HepG2 (cell line): Measurements from ENCODE around the gene UNC13D. TPM values are rescaled to one million over a fixed set of nuclear protein-coding genes. Genes with fewer than 3 reads are reported as not detected.

Experiments
- ADNP ChIP-seq: sonication (generic); formaldehyde crosslinking; IDR thresholded peaks from 2 replicates; pipeline ENCODE4 v1.4.0; 2020; ENCODE audit warnings: missing genetic modification reagents
- ATRX ChIP-seq: sonication (generic); formaldehyde crosslinking; IDR thresholded peaks from 2 replicates; pipeline ENCODE4 v1.4.0; 2020; ENCODE audit warnings: missing genetic modification reagents, borderline replicate concordance
- DNMT3B ChIP-seq: conservative IDR thresholded peaks from 2 replicates; pipeline ENCODE4 v1.6.1; 2016; ENCODE audit warnings: missing biosample characterization, control low read depth
- JUND ChIP-seq: sonication (generic); formaldehyde crosslinking; IDR thresholded peaks from 2 replicates; pipeline ENCODE4 v1.8.0; 2022; ENCODE audit warnings: mild to moderate bottlenecking, missing genetic modification reagents
- NFE2L2 ChIP-seq: fragments of 150-350 bp; IDR thresholded peaks from 2 replicates; pipeline ENCODE4 v1.6.1; 2014; ENCODE audit warnings: low read length
- PAF1 ChIP-seq: IDR thresholded peaks from 2 replicates; pipeline ENCODE4 v1.6.1; 2016; ENCODE audit warnings: missing genetic modification reagents, missing compliant biosample characterization
- PAWR ChIP-seq: sonication (generic); formaldehyde crosslinking; IDR thresholded peaks from 2 replicates; pipeline ENCODE4 v1.4.0; 2020; ENCODE audit warnings: missing genetic modification reagents, mild to moderate bottlenecking, borderline replicate concordance
- PCBP2 ChIP-seq: fragments of 200-400 bp; formaldehyde crosslinking; optimal IDR thresholded peaks from 2 replicates; pipeline ENCODE3; 2018; ENCODE audit warnings: low read length, low read depth; ENCODE audit not compliant: poor library complexity, severe bottlenecking
- RBFOX2 ChIP-seq: fragments of 200-400 bp; formaldehyde crosslinking; IDR thresholded peaks from 2 replicates; pipeline ENCODE4 v1.6.1; 2017; ENCODE audit warnings: low read depth, mild to moderate bottlenecking, low read length
- SP2 ChIP-seq: sonication (generic); formaldehyde crosslinking; IDR thresholded peaks from 2 replicates; pipeline ENCODE4 v1.5.1; 2020; ENCODE audit warnings: mild to moderate bottlenecking, missing genetic modification reagents
- SRF ChIP-seq: IDR thresholded peaks from 2 replicates; pipeline ENCODE4 v1.6.1; 2011; ENCODE audit warnings: mild to moderate bottlenecking, low read depth, low read length, moderate library complexity
- TBX2 ChIP-seq: sonication (generic); formaldehyde crosslinking; IDR thresholded peaks from 2 replicates; pipeline ENCODE4 v1.5.0; 2020; ENCODE audit warnings: missing genetic modification reagents, mild to moderate bottlenecking, borderline replicate concordance
- ZNF20 ChIP-seq: sonication (generic); formaldehyde crosslinking; IDR thresholded peaks from 2 replicates; pipeline ENCODE4 v1.4.0; 2020; ENCODE audit warnings: mild to moderate bottlenecking, moderate library complexity, missing genetic modification reagents
- ZNF772 ChIP-seq: sonication (generic); formaldehyde crosslinking; IDR thresholded peaks from 2 replicates; pipeline ENCODE4 v1.5.0; 2020; ENCODE audit warnings: mild to moderate bottlenecking, missing genetic modification reagents
- ZSCAN22 ChIP-seq: sonication (generic); formaldehyde crosslinking; IDR thresholded peaks from 2 replicates; pipeline ENCODE4 v1.4.0; 2020; ENCODE audit warnings: mild to moderate bottlenecking, missing genetic modification reagents
- polyA plus RNA-seq, 8 experiments: library from polyadenylated mRNA; depleted of rRNA in 3 of 8; stranded (reverse) in 7 of 8; unstranded in 1 of 8; fragments of >200 nt; fragmentation: Illumina TruSeq in 4 of 8; extraction: Trizol in 4 of 8; gene quantifications; 2 replicates each; pipeline versions ENCODE4 v1.2.1 to v1.2.3, GENCODE V29; 2011 to 2016; ENCODE audit warnings: low read depth in 4 of 8, missing spikeins in 1 of 8, mixed read lengths in 1 of 8; ENCODE audit not compliant: insufficient read depth in 1 of 8
- total RNA-seq, 5 experiments: library from RNA; depleted of rRNA; stranded (reverse); fragments of >200 nt; fragmentation: Illumina TruSeq; extraction: Trizol; gene quantifications; 2 replicates each; pipeline ENCODE4 v1.2.3, GENCODE V29; 2016; ENCODE audit warnings: low read depth in 1 of 5
- TF ChIP-seq, protein P1 (sequence below): sonication (generic); formaldehyde crosslinking; IDR thresholded peaks from 2 replicates; pipeline ENCODE4 v1.4.0; 2020; ENCODE audit warnings: missing genetic modification reagents
- TF ChIP-seq, protein P2 (sequence below): sonication (generic); formaldehyde crosslinking; IDR thresholded peaks from 2 replicates; pipeline ENCODE4 v1.4.0; 2020; ENCODE audit warnings: missing genetic modification reagents
- TF ChIP-seq, protein P3 (sequence below): sonication (generic); formaldehyde crosslinking; IDR thresholded peaks from 2 replicates; pipeline ENCODE4 v1.5.0; 2020; ENCODE audit warnings: mild to moderate bottlenecking, missing genetic modification reagents
- TF ChIP-seq, protein P4 (sequence below): sonication (generic); formaldehyde crosslinking; IDR thresholded peaks from 2 replicates; pipeline ENCODE4; 2020; ENCODE audit warnings: missing genetic modification reagents, mild to moderate bottlenecking, borderline replicate concordance

UNC13D gene
- total and polyA plus RNA-seq, 2 of the 13 experiments (the other 11 are each of a cell fraction or from before 2014, with no cell fraction given): 29.7 to 42.7 TPM

DNA sequence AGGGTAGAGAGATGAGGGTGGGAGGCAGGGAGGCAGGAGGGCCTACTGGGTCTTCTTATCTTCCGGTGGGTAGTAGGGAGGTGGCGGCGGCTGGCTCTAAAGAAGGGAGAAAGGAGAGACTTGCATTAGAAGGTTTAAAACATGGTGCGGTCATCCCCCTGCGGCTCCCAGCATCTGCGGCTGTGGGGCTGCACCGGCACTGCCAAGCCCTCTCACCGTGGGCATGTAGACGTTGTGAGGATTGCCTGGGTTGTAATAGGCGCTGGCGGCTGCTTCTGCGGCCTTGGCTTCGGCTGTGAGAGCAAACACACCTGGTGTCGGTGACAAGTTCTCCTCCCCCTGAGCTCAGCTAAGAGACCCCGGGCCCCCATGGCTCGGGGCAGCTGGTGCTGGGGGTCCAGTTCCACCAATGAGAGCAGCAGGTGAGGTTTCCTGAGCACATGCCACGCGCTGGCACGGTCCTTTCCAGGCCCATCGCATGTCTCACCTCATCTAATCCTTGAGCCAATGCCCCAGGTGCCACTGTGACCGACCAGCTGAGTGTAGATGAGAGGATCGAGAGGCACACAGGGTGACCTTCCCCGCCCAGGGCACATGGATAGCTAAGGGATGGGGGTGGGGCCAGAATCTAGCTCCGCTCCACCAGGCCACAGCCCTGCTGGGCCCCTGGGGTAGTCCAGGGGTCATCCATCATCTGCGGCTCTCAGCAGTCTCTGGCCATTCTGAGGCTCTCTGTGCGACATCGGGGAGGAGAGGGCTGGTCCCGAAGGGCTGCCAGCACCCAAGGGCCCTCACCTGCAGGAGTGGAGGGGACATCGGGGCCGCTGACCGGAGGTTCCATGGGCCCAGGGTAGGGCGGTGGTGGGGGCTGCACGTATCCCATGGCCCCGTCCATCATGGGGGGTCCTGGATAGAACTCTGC is 2.7 kb upstream of the UNC13D start (continued):
- TF ChIP-seq, protein P1, sequence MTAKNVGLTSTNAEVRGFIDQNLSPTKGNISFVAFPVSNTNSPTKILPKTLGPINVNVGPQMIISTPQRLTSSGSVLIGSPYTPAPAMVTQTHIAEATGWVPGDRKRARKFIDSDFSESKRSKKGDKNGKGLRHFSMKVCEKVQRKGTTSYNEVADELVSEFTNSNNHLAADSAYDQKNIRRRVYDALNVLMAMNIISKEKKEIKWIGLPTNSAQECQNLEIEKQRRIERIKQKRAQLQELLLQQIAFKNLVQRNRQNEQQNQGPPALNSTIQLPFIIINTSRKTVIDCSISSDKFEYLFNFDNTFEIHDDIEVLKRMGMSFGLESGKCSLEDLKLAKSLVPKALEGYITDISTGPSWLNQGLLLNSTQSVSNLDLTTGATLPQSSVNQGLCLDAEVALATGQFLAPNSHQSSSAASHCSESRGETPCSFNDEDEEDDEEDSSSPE: no peak
- TF ChIP-seq, protein P2, sequence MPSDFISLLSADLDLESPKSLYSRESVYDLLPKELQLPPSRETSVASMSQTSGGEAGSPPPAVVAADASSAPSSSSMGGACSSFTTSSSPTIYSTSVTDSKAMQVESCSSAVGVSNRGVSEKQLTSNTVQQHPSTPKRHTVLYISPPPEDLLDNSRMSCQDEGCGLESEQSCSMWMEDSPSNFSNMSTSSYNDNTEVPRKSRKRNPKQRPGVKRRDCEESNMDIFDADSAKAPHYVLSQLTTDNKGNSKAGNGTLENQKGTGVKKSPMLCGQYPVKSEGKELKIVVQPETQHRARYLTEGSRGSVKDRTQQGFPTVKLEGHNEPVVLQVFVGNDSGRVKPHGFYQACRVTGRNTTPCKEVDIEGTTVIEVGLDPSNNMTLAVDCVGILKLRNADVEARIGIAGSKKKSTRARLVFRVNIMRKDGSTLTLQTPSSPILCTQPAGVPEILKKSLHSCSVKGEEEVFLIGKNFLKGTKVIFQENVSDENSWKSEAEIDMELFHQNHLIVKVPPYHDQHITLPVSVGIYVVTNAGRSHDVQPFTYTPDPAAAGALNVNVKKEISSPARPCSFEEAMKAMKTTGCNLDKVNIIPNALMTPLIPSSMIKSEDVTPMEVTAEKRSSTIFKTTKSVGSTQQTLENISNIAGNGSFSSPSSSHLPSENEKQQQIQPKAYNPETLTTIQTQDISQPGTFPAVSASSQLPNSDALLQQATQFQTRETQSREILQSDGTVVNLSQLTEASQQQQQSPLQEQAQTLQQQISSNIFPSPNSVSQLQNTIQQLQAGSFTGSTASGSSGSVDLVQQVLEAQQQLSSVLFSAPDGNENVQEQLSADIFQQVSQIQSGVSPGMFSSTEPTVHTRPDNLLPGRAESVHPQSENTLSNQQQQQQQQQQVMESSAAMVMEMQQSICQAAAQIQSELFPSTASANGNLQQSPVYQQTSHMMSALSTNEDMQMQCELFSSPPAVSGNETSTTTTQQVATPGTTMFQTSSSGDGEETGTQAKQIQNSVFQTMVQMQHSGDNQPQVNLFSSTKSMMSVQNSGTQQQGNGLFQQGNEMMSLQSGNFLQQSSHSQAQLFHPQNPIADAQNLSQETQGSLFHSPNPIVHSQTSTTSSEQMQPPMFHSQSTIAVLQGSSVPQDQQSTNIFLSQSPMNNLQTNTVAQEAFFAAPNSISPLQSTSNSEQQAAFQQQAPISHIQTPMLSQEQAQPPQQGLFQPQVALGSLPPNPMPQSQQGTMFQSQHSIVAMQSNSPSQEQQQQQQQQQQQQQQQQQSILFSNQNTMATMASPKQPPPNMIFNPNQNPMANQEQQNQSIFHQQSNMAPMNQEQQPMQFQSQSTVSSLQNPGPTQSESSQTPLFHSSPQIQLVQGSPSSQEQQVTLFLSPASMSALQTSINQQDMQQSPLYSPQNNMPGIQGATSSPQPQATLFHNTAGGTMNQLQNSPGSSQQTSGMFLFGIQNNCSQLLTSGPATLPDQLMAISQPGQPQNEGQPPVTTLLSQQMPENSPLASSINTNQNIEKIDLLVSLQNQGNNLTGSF: peak; percentile 89; the same call in 1 of the 2 replicates
- TF ChIP-seq, protein P3, sequence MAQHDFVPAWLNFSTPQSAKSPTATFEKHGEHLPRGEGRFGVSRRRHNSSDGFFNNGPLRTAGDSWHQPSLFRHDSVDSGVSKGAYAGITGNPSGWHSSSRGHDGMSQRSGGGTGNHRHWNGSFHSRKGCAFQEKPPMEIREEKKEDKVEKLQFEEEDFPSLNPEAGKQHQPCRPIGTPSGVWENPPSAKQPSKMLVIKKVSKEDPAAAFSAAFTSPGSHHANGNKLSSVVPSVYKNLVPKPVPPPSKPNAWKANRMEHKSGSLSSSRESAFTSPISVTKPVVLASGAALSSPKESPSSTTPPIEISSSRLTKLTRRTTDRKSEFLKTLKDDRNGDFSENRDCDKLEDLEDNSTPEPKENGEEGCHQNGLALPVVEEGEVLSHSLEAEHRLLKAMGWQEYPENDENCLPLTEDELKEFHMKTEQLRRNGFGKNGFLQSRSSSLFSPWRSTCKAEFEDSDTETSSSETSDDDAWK: no peak
- no peak for TF ChIP-seq SRF
- TF ChIP-seq NFE2L2: no peak
- TF ChIP-seq ADNP (CRISPR knock-in tag): no peak
- no peak for TF ChIP-seq PAF1 (CRISPR knock-in tag)
- TF ChIP-seq JUND: peak; percentile 40; the same call in 1 of the 2 replicates
- TF ChIP-seq RBFOX2: peak; percentile 62
- no peak for TF ChIP-seq SP2 (CRISPR knock-in tag)
- no peak for TF ChIP-seq DNMT3B (CRISPR knock-in tag)
- TF ChIP-seq ZSCAN22 (CRISPR knock-in tag): peak; percentile 52; the same call in 1 of the 2 replicates
- TF ChIP-seq ATRX (CRISPR knock-in tag): no peak
- TF ChIP-seq, protein P4, sequence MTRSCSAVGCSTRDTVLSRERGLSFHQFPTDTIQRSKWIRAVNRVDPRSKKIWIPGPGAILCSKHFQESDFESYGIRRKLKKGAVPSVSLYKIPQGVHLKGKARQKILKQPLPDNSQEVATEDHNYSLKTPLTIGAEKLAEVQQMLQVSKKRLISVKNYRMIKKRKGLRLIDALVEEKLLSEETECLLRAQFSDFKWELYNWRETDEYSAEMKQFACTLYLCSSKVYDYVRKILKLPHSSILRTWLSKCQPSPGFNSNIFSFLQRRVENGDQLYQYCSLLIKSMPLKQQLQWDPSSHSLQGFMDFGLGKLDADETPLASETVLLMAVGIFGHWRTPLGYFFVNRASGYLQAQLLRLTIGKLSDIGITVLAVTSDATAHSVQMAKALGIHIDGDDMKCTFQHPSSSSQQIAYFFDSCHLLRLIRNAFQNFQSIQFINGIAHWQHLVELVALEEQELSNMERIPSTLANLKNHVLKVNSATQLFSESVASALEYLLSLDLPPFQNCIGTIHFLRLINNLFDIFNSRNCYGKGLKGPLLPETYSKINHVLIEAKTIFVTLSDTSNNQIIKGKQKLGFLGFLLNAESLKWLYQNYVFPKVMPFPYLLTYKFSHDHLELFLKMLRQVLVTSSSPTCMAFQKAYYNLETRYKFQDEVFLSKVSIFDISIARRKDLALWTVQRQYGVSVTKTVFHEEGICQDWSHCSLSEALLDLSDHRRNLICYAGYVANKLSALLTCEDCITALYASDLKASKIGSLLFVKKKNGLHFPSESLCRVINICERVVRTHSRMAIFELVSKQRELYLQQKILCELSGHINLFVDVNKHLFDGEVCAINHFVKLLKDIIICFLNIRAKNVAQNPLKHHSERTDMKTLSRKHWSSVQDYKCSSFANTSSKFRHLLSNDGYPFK (CRISPR knock-in tag): no peak
- no peak for TF ChIP-seq PCBP2
- TF ChIP-seq TBX2: peak; percentile 100
- TF ChIP-seq ZNF772 (CRISPR knock-in tag): peak; percentile 96
- no peak for TF ChIP-seq ZNF20 (CRISPR knock-in tag)
- no peak for TF ChIP-seq PAWR
